ENCODE measurements around the gene SDHAF3. TPM values are rescaled to one million over a fixed set of nuclear protein-coding genes. Genes with fewer than 3 reads are reported as not detected.
A peak's percentile ranks its signal among the peaks of the same experiment; 100 is the strongest.
"Not testable (repeated sequence)": the region's sequence is repeated elsewhere in the genome, so short reads cannot be mapped to it uniquely, and the experiment has no call there.

SDHAF3 gene
- total and polyA plus RNA-seq, 8 donors: 15.0 to 34.1 (median 29.9) TPM

DNA sequence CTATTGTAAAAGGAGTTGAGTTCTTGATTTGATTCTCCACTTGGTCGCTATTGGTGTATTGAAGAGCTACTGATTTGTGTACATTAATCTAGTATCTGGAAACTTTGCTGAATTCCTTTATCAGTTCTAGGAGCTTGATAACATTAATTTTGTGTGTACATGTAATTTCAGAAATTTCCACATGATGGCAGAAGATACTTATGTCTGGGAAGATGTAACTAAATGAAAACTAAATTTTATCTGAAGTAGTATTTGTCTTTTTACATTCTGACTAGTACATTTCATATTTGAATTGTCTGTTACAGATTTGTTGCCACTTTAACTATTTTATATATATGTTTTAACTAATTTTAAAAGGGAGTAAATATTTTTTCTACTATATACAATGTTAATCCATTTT, 27.6 kb downstream of the SDHAF3 start:
- peak in 2 of 4 donors; percentile 13 to 33 for DNase-seq
- intact Hi-C loops (cut with DNase I): no loop called here
- Histone ChIP-seq H3K9me3 (peaks cover 0 to 20% of the 10 kb centered on the region in 2 donors), H3K36me3 (peaks cover 0 to 4% of the 10 kb centered on the region in 2 donors), H3K4me1 (no peaks in the 10 kb centered on the region), H3K27ac (no peak overlapping the region), H3K27me3 (no peaks in the 10 kb centered on the region), H3K4me3 (no peak overlapping the region)
- TF ChIP-seq, protein P1, sequence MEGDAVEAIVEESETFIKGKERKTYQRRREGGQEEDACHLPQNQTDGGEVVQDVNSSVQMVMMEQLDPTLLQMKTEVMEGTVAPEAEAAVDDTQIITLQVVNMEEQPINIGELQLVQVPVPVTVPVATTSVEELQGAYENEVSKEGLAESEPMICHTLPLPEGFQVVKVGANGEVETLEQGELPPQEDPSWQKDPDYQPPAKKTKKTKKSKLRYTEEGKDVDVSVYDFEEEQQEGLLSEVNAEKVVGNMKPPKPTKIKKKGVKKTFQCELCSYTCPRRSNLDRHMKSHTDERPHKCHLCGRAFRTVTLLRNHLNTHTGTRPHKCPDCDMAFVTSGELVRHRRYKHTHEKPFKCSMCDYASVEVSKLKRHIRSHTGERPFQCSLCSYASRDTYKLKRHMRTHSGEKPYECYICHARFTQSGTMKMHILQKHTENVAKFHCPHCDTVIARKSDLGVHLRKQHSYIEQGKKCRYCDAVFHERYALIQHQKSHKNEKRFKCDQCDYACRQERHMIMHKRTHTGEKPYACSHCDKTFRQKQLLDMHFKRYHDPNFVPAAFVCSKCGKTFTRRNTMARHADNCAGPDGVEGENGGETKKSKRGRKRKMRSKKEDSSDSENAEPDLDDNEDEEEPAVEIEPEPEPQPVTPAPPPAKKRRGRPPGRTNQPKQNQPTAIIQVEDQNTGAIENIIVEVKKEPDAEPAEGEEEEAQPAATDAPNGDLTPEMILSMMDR (IDR thresholded peaks at IDR 0.05): peak; percentile 18 to 41
- ATAC-seq: no peak

DNA sequence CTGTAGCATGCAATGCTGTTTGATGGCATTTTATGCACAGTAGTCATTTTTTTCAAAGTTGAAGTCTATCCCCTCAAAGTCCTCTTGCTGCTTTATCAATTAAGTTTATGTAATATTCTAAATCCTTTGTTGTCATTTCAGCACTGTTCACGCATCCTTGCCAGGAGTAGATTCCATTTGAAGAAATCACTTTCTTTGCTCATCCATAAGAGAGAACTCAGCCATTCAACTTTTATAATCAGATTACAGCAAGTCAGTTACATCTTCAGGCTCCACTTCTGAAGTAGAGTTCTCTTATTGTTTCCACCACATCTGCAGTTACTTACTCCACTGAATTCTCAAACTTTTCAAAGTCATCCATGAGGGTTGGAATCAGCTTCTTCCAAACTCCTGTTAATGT, 32.3 kb downstream of the SDHAF3 start:
- no peaks in the 10 kb centered on the region for H3K4me1 ChIP-seq
- H3K36me3 ChIP-seq: no peaks in the 10 kb centered on the region
- intact Hi-C loops (cut with DNase I): no loop called here
- H3K27ac ChIP-seq: no peak overlapping the region
- H3K27me3 ChIP-seq: no peaks in the 10 kb centered on the region
- DNase-seq (no peak), ATAC-seq (no peak)
- H3K4me3 ChIP-seq: no peak overlapping the region
- no peaks in the 10 kb centered on the region for H3K9me3 ChIP-seq
- TF ChIP-seq, protein P1 (IDR thresholded peaks at IDR 0.05): no peak

DNA sequence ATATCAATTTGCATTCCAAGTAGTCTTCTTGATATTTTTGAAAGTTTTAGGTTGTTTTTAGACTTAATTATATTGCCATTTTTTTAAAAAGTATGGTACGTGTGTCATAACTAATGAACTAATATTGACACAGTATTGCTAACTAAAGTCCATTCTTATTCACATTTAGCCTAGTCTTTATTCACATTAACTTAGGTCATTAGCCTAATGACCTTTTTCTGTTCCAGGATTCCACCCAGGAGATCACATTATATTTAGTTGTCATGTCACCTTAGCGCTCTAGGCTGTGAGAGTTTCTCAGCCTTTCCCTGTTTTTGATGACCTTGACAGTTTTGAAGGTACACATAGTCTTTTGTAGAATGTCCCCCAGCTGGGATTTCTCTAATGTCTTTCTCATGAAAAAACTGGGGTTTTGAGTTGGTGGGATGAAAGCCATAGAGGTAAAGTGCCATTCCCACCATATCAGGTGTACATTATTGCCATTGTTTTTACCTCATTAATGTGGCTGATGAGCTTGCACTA, 38.5 kb downstream of the SDHAF3 start:
- Histone ChIP-seq H3K4me1 (no peaks in the 10 kb centered on the region), H3K9me3 (peaks cover 0 to 11% of the 10 kb centered on the region in 2 donors), H3K27ac (no peak overlapping the region), H3K27me3 (no peaks in the 10 kb centered on the region), H3K36me3 (peaks cover 0 to 15% of the 10 kb centered on the region in 2 donors), H3K4me3 (no peak overlapping the region)
- TF ChIP-seq, protein P1 (IDR thresholded peaks at IDR 0.05): no peak
- DNase-seq: no peak
- ATAC-seq: no peak
- intact Hi-C loops (cut with DNase I): no loop called here

DNA sequence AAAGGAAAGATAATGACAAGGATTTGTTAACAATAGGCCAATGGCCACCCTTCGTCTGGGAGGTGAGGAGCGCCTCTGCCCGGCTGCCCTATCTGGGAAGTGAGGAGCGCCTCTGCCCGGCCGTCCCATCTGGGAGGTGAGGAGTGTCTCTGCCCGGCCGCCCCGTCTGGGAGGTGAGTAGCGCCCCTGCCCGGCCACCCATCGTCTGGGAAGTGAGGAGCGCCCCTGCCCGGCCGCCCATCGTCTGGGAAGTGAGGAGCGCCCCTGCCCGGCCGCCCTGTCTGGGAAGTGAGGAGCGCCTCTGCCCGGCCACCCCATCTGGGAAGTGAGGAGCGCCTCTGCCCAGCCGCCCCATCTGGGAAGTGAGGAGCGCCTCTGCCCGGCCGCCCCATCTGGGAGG, 42.5 kb downstream of the SDHAF3 start:
- Histone ChIP-seq H3K9me3 (peaks cover 0 to 12% of the 10 kb centered on the region in 2 donors), H3K36me3 (peaks cover 0 to 16% of the 10 kb centered on the region in 2 donors)
- peak in 1 of 4 donors; percentile 71 for DNase-seq
- H3K27ac ChIP-seq; intact Hi-C loops (cut with DNase I); H3K4me1 ChIP-seq; H3K4me3 ChIP-seq; H3K27me3 ChIP-seq; ATAC-seq: not testable (repeated sequence)

DNA sequence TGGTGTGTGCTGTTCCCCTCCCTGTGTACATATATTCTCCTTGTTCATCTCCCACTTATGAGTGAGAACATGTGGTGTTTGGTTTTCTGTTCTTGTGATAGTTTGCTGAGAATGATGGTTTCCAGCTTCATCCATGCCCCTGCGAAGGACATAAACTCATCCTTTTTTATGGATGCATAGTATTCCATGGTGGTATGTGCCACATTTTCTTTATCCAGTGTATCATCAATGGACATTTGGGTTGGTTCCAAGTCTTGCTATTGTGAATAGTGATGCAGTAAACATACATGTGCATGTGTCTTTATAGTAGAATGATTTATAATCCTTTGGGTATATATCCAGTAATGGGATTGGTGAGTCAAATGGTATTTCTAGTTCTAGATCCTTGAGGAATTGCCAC, 44.1 kb downstream of the SDHAF3 start:
- H3K36me3 ChIP-seq: peaks cover 0 to 16% of the 10 kb centered on the region in 2 donors
- H3K4me1 ChIP-seq; H3K4me3 ChIP-seq; H3K27me3 ChIP-seq; ATAC-seq; DNase-seq; intact Hi-C loops (cut with DNase I); H3K27ac ChIP-seq: not testable (repeated sequence)
- H3K9me3 ChIP-seq: peaks cover 0 to 12% of the 10 kb centered on the region in 2 donors

DNA sequence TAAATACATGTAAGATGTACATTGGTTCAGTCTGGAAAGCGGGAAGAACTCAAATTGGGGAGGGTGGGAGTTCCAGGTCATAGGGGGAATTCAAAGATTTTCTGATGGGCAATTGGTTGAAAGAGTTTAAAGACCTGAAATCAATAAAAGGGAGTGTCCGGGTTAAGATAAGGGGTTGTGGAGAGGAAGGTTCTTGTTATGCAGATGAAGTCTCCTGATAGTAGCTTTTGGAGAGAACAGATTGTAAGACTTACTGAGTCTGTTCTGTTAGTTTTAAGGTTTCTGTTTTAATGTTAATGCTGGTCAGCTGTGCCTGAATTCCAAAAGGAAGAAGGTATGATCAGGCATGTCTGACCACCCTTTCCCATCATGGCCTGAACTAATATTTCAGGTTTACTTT, 48.8 kb downstream of the SDHAF3 start:
- TF ChIP-seq, protein P1 (IDR thresholded peaks at IDR 0.05): no peak
- Histone ChIP-seq H3K4me1 (no peaks in the 10 kb centered on the region), H3K9me3 (no peaks in the 10 kb centered on the region), H3K27ac (no peak overlapping the region), H3K36me3 (no peaks in the 10 kb centered on the region), H3K4me3 (no peak overlapping the region), H3K27me3 (no peaks in the 10 kb centered on the region)
- ATAC-seq (no peak), DNase-seq (no peak)
- intact Hi-C loops (cut with DNase I): no loop called here
